ENCODE results near the gene THSD7A.

DNA sequence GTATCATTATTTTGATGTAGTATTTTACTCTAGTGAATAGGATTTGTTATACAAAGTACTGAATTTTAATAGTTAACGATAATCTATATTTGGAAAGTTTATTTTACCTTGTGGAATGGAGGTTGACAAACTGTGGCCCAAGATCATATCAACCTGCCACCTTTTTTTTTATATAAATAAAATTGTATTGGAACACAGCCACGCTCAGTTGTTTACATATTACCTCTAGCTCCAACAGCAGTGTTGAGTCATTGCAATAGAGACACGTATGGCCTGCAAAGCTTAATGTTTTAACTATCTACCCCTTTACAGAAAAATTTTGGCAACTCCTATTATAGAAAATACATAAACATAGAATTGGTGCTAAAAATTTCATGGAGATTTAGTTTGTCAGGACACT, 239.3 kb downstream of the THSD7A start:
- TF ChIP-seq, protein P1, sequence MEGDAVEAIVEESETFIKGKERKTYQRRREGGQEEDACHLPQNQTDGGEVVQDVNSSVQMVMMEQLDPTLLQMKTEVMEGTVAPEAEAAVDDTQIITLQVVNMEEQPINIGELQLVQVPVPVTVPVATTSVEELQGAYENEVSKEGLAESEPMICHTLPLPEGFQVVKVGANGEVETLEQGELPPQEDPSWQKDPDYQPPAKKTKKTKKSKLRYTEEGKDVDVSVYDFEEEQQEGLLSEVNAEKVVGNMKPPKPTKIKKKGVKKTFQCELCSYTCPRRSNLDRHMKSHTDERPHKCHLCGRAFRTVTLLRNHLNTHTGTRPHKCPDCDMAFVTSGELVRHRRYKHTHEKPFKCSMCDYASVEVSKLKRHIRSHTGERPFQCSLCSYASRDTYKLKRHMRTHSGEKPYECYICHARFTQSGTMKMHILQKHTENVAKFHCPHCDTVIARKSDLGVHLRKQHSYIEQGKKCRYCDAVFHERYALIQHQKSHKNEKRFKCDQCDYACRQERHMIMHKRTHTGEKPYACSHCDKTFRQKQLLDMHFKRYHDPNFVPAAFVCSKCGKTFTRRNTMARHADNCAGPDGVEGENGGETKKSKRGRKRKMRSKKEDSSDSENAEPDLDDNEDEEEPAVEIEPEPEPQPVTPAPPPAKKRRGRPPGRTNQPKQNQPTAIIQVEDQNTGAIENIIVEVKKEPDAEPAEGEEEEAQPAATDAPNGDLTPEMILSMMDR (IDR thresholded peaks at IDR 0.05) = no peak
- TF ChIP-seq ZFX (IDR thresholded peaks at IDR 0.05; ENCODE audit: borderline replicate concordance) = no peak

All from 22Rv1 (cell line).